H9 (cell line): ENCODE measurements around the gene RNASE2. TPM values are rescaled to one million over a fixed set of nuclear protein-coding genes. Genes with fewer than 3 reads are reported as not detected.

Source experiments
- DNase-seq: peaks from one replicate; pipeline ENCODE4 v3.0.0-alpha.2; 2017
- H2AFZ ChIP-seq: one replicate; pipeline ENCODE4 v1.6.1; 2013; ENCODE audit warnings: mild to moderate bottlenecking, low read length, control low read depth, moderate library complexity
- H2AK5ac ChIP-seq: 2 replicates; pipeline ENCODE4 v1.6.1; 2013; ENCODE audit warnings: low read length, control low read depth, mixed read lengths; ENCODE audit not compliant: insufficient read length
- H2BK120ac ChIP-seq: one replicate; pipeline ENCODE4 v1.6.1; 2013; ENCODE audit warnings: low read depth, mild to moderate bottlenecking, low read length, control low read depth, inconsistent platforms; ENCODE audit not compliant: poor library complexity, severe bottlenecking
- H2BK12ac ChIP-seq: 2 replicates; pipeline ENCODE4 v1.6.1; 2013; ENCODE audit warnings: low read length, control low read depth, mixed read lengths, low read depth; ENCODE audit not compliant: insufficient read length
- H2BK15ac ChIP-seq: 2 replicates; pipeline ENCODE4 v1.6.1; 2013; ENCODE audit warnings: low read depth, low read length, control low read depth
- H2BK20ac ChIP-seq: one replicate; pipeline ENCODE4 v1.6.1; 2013; ENCODE audit warnings: low read depth, mild to moderate bottlenecking, low read length, control low read depth, inconsistent platforms; ENCODE audit not compliant: poor library complexity, severe bottlenecking
- H2BK5ac ChIP-seq: 2 replicates; pipeline ENCODE4 v1.6.1; 2013; ENCODE audit warnings: low read length, control low read depth, mixed read lengths; ENCODE audit not compliant: insufficient read length
- H3K14ac ChIP-seq: 2 replicates; pipeline ENCODE4 v1.6.1; 2013; ENCODE audit warnings: low read length, control low read depth; ENCODE audit not compliant: insufficient read depth
- H3K18ac ChIP-seq: 2 replicates; pipeline ENCODE4 v1.6.1; 2013; ENCODE audit warnings: low read depth, mild to moderate bottlenecking, mixed read lengths, low read length, control low read depth; ENCODE audit not compliant: insufficient read length
- H3K23ac ChIP-seq: 2 replicates; pipeline ENCODE4 v1.6.1; 2013; ENCODE audit warnings: low read length, control low read depth, mixed read lengths, low read depth; ENCODE audit not compliant: insufficient read length
- H3K23me2 ChIP-seq: 2 replicates; pipeline ENCODE4 v1.6.1; 2013; ENCODE audit warnings: low read depth, mild to moderate bottlenecking, mixed read lengths, low read length, control low read depth; ENCODE audit not compliant: insufficient read length, poor library complexity, severe bottlenecking
- H3K27ac ChIP-seq: 2 replicates; pipeline ENCODE4 v1.5.1; 2013; ENCODE audit warnings: low read length, control low read depth, mixed read lengths, low read depth; ENCODE audit not compliant: insufficient read length
- H3K27me3 ChIP-seq: 2 replicates; pipeline ENCODE4 v1.6.1; 2013; ENCODE audit warnings: low read length, control low read depth, inconsistent platforms; ENCODE audit not compliant: insufficient read depth
- H3K4ac ChIP-seq: 2 replicates; pipeline ENCODE4 v1.6.1; 2013; ENCODE audit warnings: low read depth, mild to moderate bottlenecking, control low read depth, inconsistent platforms, low read length, moderate library complexity
- H3K4me1 ChIP-seq: 2 replicates; pipeline ENCODE4 v1.6.1; 2013; ENCODE audit warnings: low read length, control low read depth, inconsistent platforms; ENCODE audit not compliant: insufficient read depth
- H3K4me2 ChIP-seq: 2 replicates; pipeline ENCODE4 v1.6.1; 2013; ENCODE audit warnings: low read length, control low read depth, mixed read lengths; ENCODE audit not compliant: insufficient read length, insufficient read depth
- H3K56ac ChIP-seq: 2 replicates; pipeline ENCODE4 v1.6.1; 2013; ENCODE audit warnings: low read depth, mild to moderate bottlenecking, mixed read lengths, low read length, control low read depth; ENCODE audit not compliant: insufficient read length
- H3K79me1 ChIP-seq: 2 replicates; pipeline ENCODE4 v1.6.1; 2013; ENCODE audit warnings: low read depth, mild to moderate bottlenecking, moderate library complexity, low read length, control low read depth, inconsistent platforms; ENCODE audit not compliant: insufficient read depth, poor library complexity, severe bottlenecking
- H3K79me2 ChIP-seq: 2 replicates; pipeline ENCODE4 v1.6.1; 2013; ENCODE audit warnings: low read length, control low read depth, inconsistent platforms; ENCODE audit not compliant: insufficient read depth
- H3K9ac ChIP-seq: 2 replicates; pipeline ENCODE4 v1.6.1; 2013; ENCODE audit warnings: low read length, control low read depth, mixed read lengths; ENCODE audit not compliant: insufficient read length; ENCODE audit errors: extremely low read depth
- H3K9me3 ChIP-seq: one replicate; pipeline ENCODE4 v1.6.1; 2013; ENCODE audit warnings: low read depth, low read length, inconsistent platforms; ENCODE audit not compliant: control insufficient read depth
- H3T11ph ChIP-seq: one replicate; pipeline ENCODE4 v1.6.1; 2013; ENCODE audit warnings: mild to moderate bottlenecking, low read length, control low read depth, inconsistent platforms
- H4K20me1 ChIP-seq: one replicate; pipeline ENCODE4 v1.6.1; 2013; ENCODE audit not compliant: control insufficient read depth, insufficient read length, insufficient read depth
- H4K5ac ChIP-seq: 2 replicates; pipeline ENCODE4 v1.6.1; 2013; ENCODE audit warnings: low read depth, mild to moderate bottlenecking, mixed read lengths, low read length, control low read depth; ENCODE audit not compliant: insufficient read length
- H4K8ac ChIP-seq: replicated peaks from 2 replicates; pipeline ENCODE4 v1.6.1; 2013; ENCODE audit warnings: low read length, control low read depth, mixed read lengths, low read depth; ENCODE audit not compliant: insufficient read length
- H4K91ac ChIP-seq: 2 replicates; pipeline ENCODE4 v1.6.1; 2013; ENCODE audit warnings: low read depth, mild to moderate bottlenecking, moderate library complexity, mixed read lengths, low read length, control low read depth; ENCODE audit not compliant: insufficient read length
- H3K27ac Mint-ChIP-seq, 3 experiments: 2 replicates in 2 of 3; 3 replicates in 1 of 3; pipeline ENCODE4 v1.8.0; 2020 to 2021; ENCODE audit warnings: mixed read lengths in 3 of 3, mild to moderate bottlenecking in 1 of 3, moderate library complexity in 1 of 3
- H3K27me3 Mint-ChIP-seq: 2 replicates; pipeline ENCODE4 v1.8.0; 2021; ENCODE audit warnings: low read depth, mild to moderate bottlenecking, moderate library complexity, mixed read lengths
- H3K36me3 Mint-ChIP-seq, 3 experiments: 2 replicates in 2 of 3; 3 replicates in 1 of 3; pipeline ENCODE4 v1.8.0; 2020 to 2021; ENCODE audit warnings: low read depth in 3 of 3, mixed read lengths in 3 of 3; ENCODE audit not compliant: insufficient read depth in 1 of 3
- H3K4me1 Mint-ChIP-seq, 2 experiments: 2 replicates each; pipeline ENCODE4 v1.8.0; 2020; ENCODE audit warnings: mixed read lengths in 2 of 2
- H3K4me3 Mint-ChIP-seq, 2 experiments: 2 replicates in 1 of 2; 3 replicates in 1 of 2; pipeline ENCODE4 v1.8.0; 2020 to 2021; ENCODE audit warnings: mild to moderate bottlenecking in 2 of 2, mixed read lengths in 2 of 2, moderate library complexity in 1 of 2
- H3K9me3 Mint-ChIP-seq, 2 experiments: 2 replicates in 1 of 2; 3 replicates in 1 of 2; pipeline ENCODE4 v1.8.0; 2020; ENCODE audit warnings: mild to moderate bottlenecking in 2 of 2, mixed read lengths in 2 of 2, moderate library complexity in 1 of 2
- CTCF ChIP-seq: fragments of 200-600 bp; sonication (generic); conservative IDR thresholded peaks from 3 replicates; pipeline ENCODE4 v1.8.0; 2021; ENCODE audit warnings: antibody characterized with exemption, mild to moderate bottlenecking
- WGBS: extraction: QIAGEN DNeasy Blood & Tissue Kit; methylation state at CpG from one replicate; pipeline ENCODE4 v1.1.7; 2013; ENCODE audit warnings: missing lambda C conversion rate, low lambda C conversion rate, mixed read lengths; ENCODE audit not compliant: insufficient read length; ENCODE audit errors: extremely low coverage; 5-methylcytosine and 5-hydroxymethylcytosine counted together
- total RNA-seq: library from RNA; stranded (reverse); gene quantifications from 2 replicates; pipeline ENCODE4 v1.2.1, GENCODE V29; 2021

Gene RNASE2
- total RNA-seq, 1 experiment from 2014 or later = not detected

GRCh38 chr14:20986811-20987210 lies 31.5 kb downstream of the RNASE2 start:
- Histone ChIP-seq H2BK5ac (no peak overlapping the region), H3K18ac (no peak overlapping the region), H4K20me1 (no peaks in the 10 kb centered on the region), H3K9ac (no peak overlapping the region), H3K23ac (no peak overlapping the region), H2BK12ac (no peak overlapping the region), H3K27ac (no peak overlapping the region), H4K91ac (no peak overlapping the region), H3T11ph (no peak overlapping the region), H3K14ac (no peak overlapping the region), H2AK5ac (no peak overlapping the region), H4K8ac (no peak overlapping the region), H3K4ac (no peak overlapping the region), H3K27me3 (0 out of 2 replicates have a peak, but pooled peaks cover 2% of the 10 kb centered on the region), H2AFZ (no peak overlapping the region), H3K79me1 (no peaks in the 10 kb centered on the region), H3K23me2 (no peaks in the 10 kb centered on the region), H3K79me2 (no peaks in the 10 kb centered on the region; the same call in 1 of the 2 replicates), H4K5ac (no peak overlapping the region), H2BK20ac (no peak overlapping the region), H2BK15ac (no peak overlapping the region), H2BK120ac (no peak overlapping the region), H3K56ac (no peak overlapping the region), H3K4me1 (peaks cover 3% of the 10 kb centered on the region), H3K4me2 (no peak overlapping the region), H3K9me3 (no peaks in the 10 kb centered on the region)
- Mint-ChIP-seq H3K9me3 (no peaks in the 10 kb centered on the region), H3K27me3 (peaks cover 9% of the 10 kb centered on the region), H3K27ac (no peak overlapping the region), H3K36me3 (peaks cover 2 to 6% (median 5%) of the 10 kb centered on the region in 3 experiments; a peak in 6 of 7 replicates), H3K4me3 (no peak overlapping the region), H3K4me1 (peaks cover 9 to 10% of the 10 kb centered on the region in 2 experiments)
- no CpG with 5 or more reads among the region's 2 CpGs for WGBS
- no peak for DNase-seq
- TF ChIP-seq CTCF = no peak
